ENCODE measurements around the gene ASB6. TPM values are rescaled to one million over a fixed set of nuclear protein-coding genes. Genes with fewer than 3 reads are reported as not detected.
A peak's percentile ranks its signal among the peaks of the same experiment; 100 is the strongest.

ASB6 gene
- total RNA-seq, 4 donors from 2014 or later: 21.8 to 54.2 (median 29.6) TPM

- peaks cover 22 to 44% (median 37%) of the 10 kb centered on the region in 4 donors for H3K4me1 ChIP-seq
- peak; percentile 82 for DNase-seq
- H3K36me3 ChIP-seq: no peaks in the 10 kb centered on the region
- H3K27ac ChIP-seq: peak overlapping the region; percentile 85 to 94 (median 89)
- no peaks in the 10 kb centered on the region for H3K27me3 ChIP-seq
- 1% methylated on average over 17 of the region's 66 CpGs; no CpG with 5 or more reads in 1 of the 2 donors for WGBS, 2 donors (ENCODE audit: low coverage in 1 of 2)
- TF ChIP-seq POLR2A (IDR thresholded peaks at IDR 0.05) (peak; percentile 13), POLR2AphosphoS5 (IDR thresholded peaks at IDR 0.05) (no peak), EP300 (IDR thresholded peaks at IDR 0.05; ENCODE audit: low read depth) (no peak), CTCF (IDR thresholded peaks at IDR 0.05) (peak; percentile 78 to 96 (median 94))
- H3K4me3 ChIP-seq: peak overlapping the region; percentile 31 to 75 (median 63)
- intact Hi-C loops (cut with DNase I; ENCODE audit: low total_unique reads) (loop anchor here (1.0 to 5.0 kb wide), 3 partner anchors 116 to 471 kb away; no protein-coding TSS in a partner anchor), in situ Hi-C loops (cut with MboI; ENCODE audit: low pct_ligation_motif_present in 1 of 4, low pct_unique_long_range_greater_than_20kb in 1 of 4, low sequenced_read_pairs in 3 of 4) (loop anchor here in 3 of 4 donors (5.0 to 10.0 kb wide), 3 partner anchors 446 to 476 kb away; no protein-coding TSS in a partner anchor)
- H3K9me3 ChIP-seq: no peaks in the 10 kb centered on the region
Measured at GRCh38 chr9:129610473-129611306, 31.3 kb downstream of the ASB6 start.

GRCh38 chr9:129610213-129610472 is 31.8 kb downstream of the ASB6 start:
- TF ChIP-seq EP300 (IDR thresholded peaks at IDR 0.05; ENCODE audit: low read depth): no peak
- no peak for TF ChIP-seq POLR2A (IDR thresholded peaks at IDR 0.05)
- no peak for TF ChIP-seq CTCF (IDR thresholded peaks at IDR 0.05)
- TF ChIP-seq POLR2AphosphoS5 (IDR thresholded peaks at IDR 0.05): no peak
- no peak for DNase-seq
- Histone ChIP-seq H3K9me3 (no peaks in the 10 kb centered on the region), H3K36me3 (no peaks in the 10 kb centered on the region), H3K27me3 (no peaks in the 10 kb centered on the region), H3K4me1 (peaks cover 22 to 44% (median 37%) of the 10 kb centered on the region in 4 donors), H3K4me3 (peak overlapping the region; percentile 31 to 75 (median 63)), H3K27ac (peak overlapping the region; percentile 85 to 94 (median 89))
- no CpG with 5 or more reads among the region's 24 CpGs for WGBS, 2 donors (ENCODE audit: low coverage in 1 of 2)
- intact Hi-C loops (cut with DNase I; ENCODE audit: low total_unique reads) (loop anchor here (1.0 to 5.0 kb wide), 3 partner anchors 115 to 471 kb away; no protein-coding TSS in a partner anchor), in situ Hi-C loops (cut with MboI; ENCODE audit: low pct_ligation_motif_present in 1 of 4, low pct_unique_long_range_greater_than_20kb in 1 of 4, low sequenced_read_pairs in 3 of 4) (loop anchor here in 3 of 4 donors (5.0 to 10.0 kb wide), 3 partner anchors 445 to 475 kb away; no protein-coding TSS in a partner anchor)

GRCh38 chr9:129609486-129610212 is 32.3 kb downstream of the ASB6 start:
- WGBS, 2 donors (ENCODE audit: low coverage in 1 of 2): 11% methylated on average over 19 of the region's 30 CpGs; no CpG with 5 or more reads in 1 of the 2 donors
- DNase-seq: peak; percentile 76
- H3K9me3 ChIP-seq: no peaks in the 10 kb centered on the region
- TF ChIP-seq POLR2A (IDR thresholded peaks at IDR 0.05) (peak; percentile 69), EP300 (IDR thresholded peaks at IDR 0.05; ENCODE audit: low read depth) (no peak), CTCF (IDR thresholded peaks at IDR 0.05) (no peak), POLR2AphosphoS5 (IDR thresholded peaks at IDR 0.05) (peak in 1 of 3 donors; percentile 41)
- H3K27ac ChIP-seq: peak overlapping the region; percentile 85 to 94 (median 89)
- intact Hi-C loops (cut with DNase I; ENCODE audit: low total_unique reads): loop anchor here (1.0 to 10.0 kb wide), 4 partner anchors 115 to 470 kb away; no protein-coding TSS in a partner anchor
- peaks cover 22 to 44% (median 37%) of the 10 kb centered on the region in 4 donors for H3K4me1 ChIP-seq
- H3K4me3 ChIP-seq: peak overlapping the region in 3 of 4 donors; percentile 60 to 75 (median 66)
- in situ Hi-C loops (cut with MboI; ENCODE audit: low pct_ligation_motif_present in 1 of 4, low pct_unique_long_range_greater_than_20kb in 1 of 4, low sequenced_read_pairs in 3 of 4): loop anchor here in 3 of 4 donors (5.0 to 10.0 kb wide), 4 partner anchors 115 to 475 kb away; no protein-coding TSS in a partner anchor
- H3K27me3 ChIP-seq: no peaks in the 10 kb centered on the region
- H3K36me3 ChIP-seq: no peaks in the 10 kb centered on the region

Measured in transverse colon (tissue), 4 donors.